ENCODE results near the gene SLC25A25.
A peak's percentile ranks its signal among the peaks of the same experiment; 100 is the strongest.
"Not testable (repeated sequence)": the region's sequence is repeated elsewhere in the genome, so short reads cannot be mapped to it uniquely, and the experiment has no call there.

Gene SLC25A25

DNA sequence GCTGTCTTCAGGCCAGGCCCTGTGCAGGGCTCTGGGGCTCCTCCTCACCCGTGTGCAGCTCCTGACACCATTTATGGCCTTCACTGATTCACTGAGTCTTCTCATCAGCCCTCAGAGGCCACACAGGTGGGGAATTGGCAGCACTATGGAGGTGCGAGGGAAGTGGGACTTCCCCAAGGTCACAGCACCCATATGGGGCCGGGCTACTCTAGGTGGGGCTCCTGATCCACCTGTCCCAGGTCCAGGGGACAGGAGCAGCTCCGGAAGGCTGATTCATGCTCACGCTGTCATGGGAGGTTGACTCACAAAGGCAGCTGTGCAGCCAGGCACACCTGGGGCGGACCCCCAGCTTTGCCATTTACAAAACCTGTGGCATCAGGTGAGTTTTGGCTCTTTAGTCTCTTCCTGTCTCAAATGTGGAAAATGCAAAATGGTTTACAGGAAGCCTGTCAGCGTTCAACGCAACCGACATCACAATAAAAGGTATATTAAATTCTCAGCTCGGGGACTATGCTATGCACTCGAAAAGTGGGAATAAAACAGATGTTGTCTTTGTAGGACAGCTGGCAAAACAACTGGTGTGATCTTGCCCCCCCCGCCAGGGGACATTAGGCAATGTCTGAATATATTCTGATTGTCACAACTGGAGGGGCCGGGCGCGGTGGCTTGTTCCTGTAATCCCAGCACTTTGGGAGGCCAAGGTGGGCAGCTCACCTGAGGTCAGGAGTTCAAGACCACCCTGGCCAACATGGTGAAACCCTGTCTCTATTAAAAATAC lies 15.9 kb upstream of the SLC25A25 start:
- no peak for DNase-seq (ENCODE audit: low read depth in 1 of 2, low spot score in 1 of 2)

DNA sequence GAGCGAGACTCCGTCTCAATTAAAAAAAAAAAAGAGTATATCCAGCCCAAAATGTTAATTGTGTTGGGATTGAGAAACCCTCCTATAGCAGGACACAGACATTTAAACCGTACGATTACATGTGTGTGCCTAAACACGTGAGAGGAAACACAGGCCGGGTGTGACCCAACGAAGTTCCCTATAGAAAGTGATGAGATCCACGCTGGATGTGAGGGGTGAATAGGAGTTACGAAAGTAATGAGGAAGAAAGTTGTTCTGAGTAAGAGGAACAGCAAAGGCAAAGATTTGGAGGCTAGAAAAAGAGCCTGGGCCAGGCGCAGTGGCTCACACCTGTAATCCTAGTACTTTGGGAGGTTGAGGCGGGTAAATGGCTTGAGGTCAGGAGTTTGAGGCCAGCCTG lies 14.5 kb upstream of the SLC25A25 start:
- no peak for DNase-seq (ENCODE audit: low read depth in 1 of 2, low spot score in 1 of 2)

DNA sequence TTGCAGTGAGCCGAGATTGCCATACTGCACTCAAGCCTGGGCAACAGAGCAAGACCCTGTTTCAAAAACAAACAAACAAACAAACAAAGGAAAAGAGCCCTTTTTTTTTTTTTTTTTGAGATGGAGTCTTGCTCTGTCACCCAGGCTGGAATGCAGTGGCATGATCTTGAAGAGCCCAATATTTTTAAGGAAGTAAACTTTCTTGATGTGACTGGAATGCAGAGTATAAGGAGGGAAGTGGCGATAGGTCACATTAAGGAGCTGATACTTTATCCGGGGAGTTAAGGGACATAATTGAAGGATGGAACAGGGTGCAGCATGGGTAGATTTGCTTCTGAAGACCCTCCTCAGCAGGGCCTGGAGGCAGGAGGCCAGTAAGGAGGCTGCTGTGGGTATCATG lies 13.9 kb upstream of the SLC25A25 start:
- DNase-seq (ENCODE audit: low read depth in 1 of 2, low spot score in 1 of 2), result no peak

GRCh38 chr9:128055344-128056040 lies 12.5 kb upstream of the SLC25A25 start:
- no peak for DNase-seq (ENCODE audit: low read depth in 1 of 2, low spot score in 1 of 2)

- DNase-seq (ENCODE audit: low read depth in 1 of 2, low spot score in 1 of 2), result no peak
Observed at GRCh38 chr9:128056086-128056485, 11.9 kb upstream of the SLC25A25 start.

- no peak for DNase-seq (ENCODE audit: low read depth in 1 of 2, low spot score in 1 of 2)
Observed at GRCh38 chr9:128056887-128057723, 10.9 kb upstream of the SLC25A25 start.

DNA sequence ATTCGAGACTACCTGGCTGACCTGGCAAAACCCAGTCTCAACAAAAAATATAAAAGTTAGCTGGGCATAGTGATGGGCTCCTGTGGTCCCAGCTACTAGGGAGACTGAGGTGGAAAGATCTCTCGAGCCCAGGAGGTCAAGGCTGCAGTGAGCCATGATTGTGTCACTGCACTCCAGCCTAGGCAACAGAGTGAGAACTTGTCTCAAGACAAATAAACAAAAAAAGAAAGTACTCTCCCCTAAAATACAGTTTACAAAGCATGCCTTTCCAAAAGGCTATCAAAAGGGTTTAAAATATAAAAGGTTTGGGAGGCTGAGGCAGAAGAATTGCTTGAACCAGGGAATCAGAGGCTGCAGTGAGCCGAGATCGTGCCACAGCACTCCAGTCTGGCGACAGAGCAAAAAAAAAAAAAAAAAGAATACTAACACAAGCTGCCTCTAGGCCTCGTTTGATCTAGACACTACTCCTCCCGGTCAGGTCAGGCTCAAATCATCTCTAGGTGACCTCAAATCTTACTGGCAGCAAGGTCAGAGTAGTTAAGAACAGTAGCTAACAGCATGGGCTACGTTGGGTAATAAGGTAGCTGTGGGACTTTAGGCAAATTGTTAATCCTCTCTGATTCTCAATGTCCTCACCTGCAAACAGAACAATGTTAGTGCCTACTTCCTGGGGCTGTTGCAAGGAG lies 10.2 kb upstream of the SLC25A25 start:
- DNase-seq (ENCODE audit: low read depth in 1 of 2, low spot score in 1 of 2), result no peak

DNA sequence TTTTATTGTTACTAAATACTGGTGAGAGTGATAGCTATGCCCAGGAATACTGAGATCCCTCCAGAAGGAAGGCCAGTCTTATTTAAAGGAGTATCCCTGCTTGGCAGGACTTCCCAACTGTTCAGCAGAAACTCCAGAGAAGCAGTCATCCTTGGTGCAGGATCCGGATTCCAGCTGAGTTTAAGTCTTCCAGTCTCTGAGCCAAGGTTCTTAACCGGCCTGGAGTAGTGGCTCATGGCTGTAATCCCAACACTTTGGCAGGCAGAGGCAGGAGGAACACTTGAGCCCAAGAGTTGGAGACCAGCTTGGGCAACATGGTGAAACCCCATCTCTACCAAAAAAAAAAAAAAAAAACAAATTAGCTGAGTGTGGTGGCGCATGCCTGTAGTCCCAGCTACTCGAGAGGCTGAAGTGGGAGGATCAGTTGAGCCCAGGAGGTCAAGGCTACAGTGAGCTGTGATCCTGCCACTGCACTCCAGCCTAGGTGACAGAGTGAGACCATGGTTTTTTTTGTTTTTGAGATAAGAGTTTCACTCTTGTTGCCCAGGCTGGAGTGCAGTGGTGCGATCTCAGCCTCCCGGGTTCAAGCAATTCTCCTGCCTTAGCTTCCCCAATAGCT lies 8.6 kb upstream of the SLC25A25 start:
- DNase-seq (ENCODE audit: low read depth in 1 of 2, low spot score in 1 of 2), result no peak

- DNase-seq (ENCODE audit: low read depth in 1 of 2, low spot score in 1 of 2), result no peak
Observed at GRCh38 chr9:128061275-128061960, 6.6 kb upstream of the SLC25A25 start.

- no peak for DNase-seq (ENCODE audit: low read depth in 1 of 2, low spot score in 1 of 2)
Observed at GRCh38 chr9:128062279-128062678, 5.8 kb upstream of the SLC25A25 start.

GRCh38 chr9:128062846-128063831 lies 4.9 kb upstream of the SLC25A25 start:
- no peak for DNase-seq (ENCODE audit: low read depth in 1 of 2, low spot score in 1 of 2)

DNA sequence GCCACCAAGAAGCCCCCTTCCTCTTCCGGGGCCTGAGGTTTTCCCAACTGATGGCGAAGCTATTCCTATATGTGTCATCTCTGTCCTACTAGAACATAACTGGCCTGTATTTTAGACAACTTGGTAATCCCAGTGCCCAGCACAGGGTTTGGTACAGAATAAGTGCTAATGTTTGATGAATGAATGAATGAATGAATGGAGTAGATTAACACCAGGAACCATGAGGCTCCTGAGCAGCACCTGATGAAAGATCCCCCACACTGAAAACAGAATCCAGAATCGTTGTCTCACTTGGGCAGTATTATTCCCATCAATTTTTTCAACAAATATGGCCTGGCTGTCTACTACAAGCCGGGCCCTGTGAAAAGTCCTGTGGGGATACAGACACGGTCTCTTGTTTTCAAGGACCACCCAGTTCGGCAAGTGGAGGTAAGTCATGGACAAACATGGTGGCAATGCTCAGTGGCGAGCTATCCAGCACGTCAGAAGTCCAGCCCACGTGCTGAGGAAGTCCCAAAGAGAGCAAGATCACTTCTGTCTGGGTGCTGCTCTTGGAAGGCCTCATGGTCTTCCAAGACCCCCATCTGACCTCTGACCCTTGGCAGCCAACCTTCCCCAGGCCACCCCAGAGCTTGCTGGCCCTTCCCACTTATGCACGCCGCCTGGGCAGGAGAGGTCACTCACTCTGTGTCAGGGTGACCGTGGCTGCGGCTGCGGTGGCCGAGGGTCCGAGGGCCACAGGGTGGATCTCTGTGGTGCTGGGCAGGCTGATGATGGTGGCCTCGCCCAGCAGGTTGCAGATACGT lies 1.9 kb upstream of the SLC25A25 start:
- no peak for DNase-seq (ENCODE audit: low read depth in 1 of 2, low spot score in 1 of 2)

- peak; percentile 88 to 94 for DNase-seq (ENCODE audit: low read depth in 1 of 2, low spot score in 1 of 2)
Observed at GRCh38 chr9:128066713-128067644, 1.1 kb upstream of the SLC25A25 start, which contains the start of gene NAIF1. Gene NAIF1, minus strand, starts transcription at chr9:128067320. Its CDS starts 219 bp downstream, at chr9:128067101.

GRCh38 chr9:128068386-128069205 lies 564 bp downstream of the SLC25A25 start:
- DNase-seq (ENCODE audit: low read depth in 1 of 2, low spot score in 1 of 2), result peak in 1 of 2 donors; percentile 22

DNA sequence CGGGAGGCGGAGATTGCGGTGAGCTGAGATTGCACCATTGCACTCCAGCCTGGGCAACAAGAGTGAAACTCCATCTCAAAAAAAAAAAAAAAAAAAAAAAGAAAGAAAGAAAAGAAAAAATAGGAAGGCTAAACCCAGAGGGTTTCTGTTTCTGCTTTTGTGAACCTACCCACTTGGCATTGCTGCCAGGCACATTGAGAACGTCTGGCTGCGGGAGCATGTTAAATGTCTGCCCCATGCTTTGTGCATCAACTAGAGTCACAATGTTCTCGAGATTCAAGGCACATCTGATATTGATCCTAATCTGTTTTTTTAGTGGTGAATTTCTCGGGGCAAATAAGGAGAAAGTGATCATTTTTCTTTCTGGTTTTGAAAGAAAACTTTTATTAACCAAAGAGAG lies 2.8 kb downstream of the SLC25A25 start:
- DNase-seq (ENCODE audit: low read depth in 1 of 2, low spot score in 1 of 2), result no peak

GRCh38 chr9:128071475-128071874 lies 3.4 kb downstream of the SLC25A25 start:
- DNase-seq (ENCODE audit: low read depth in 1 of 2, low spot score in 1 of 2), result not testable (repeated sequence)
